BLaER1 (cell line): Measurements from ENCODE around the gene MARK2.
"Not testable (repeated sequence)": the region's sequence is repeated elsewhere in the genome, so short reads cannot be mapped to it uniquely, and the experiment has no call there.

Source experiments
- H3K27ac ChIP-seq: shearing (Covaris generic); formaldehyde crosslinking; 2 replicates; pipeline ENCODE4 v1.8.1; 2022
- H3K27me3 ChIP-seq: shearing (Covaris generic); formaldehyde crosslinking; 2 replicates; pipeline ENCODE4 v1.8.1; 2022
- H3K36me3 ChIP-seq: shearing (Covaris generic); formaldehyde crosslinking; 2 replicates; pipeline ENCODE4 v1.8.1; 2022
- H3K4me1 ChIP-seq: shearing (Covaris generic); formaldehyde crosslinking; 2 replicates; pipeline ENCODE4 v1.8.1; 2022
- H3K4me2 ChIP-seq: shearing (Covaris generic); formaldehyde crosslinking; 2 replicates; pipeline ENCODE4 v1.8.1; 2022
- H3K4me3 ChIP-seq: shearing (Covaris generic); formaldehyde crosslinking; 2 replicates; pipeline ENCODE4 v1.8.1; 2022
- H3K9ac ChIP-seq: shearing (Covaris generic); formaldehyde crosslinking; 2 replicates; pipeline ENCODE4 v1.8.1; 2022
- H3K9me3 ChIP-seq: shearing (Covaris generic); formaldehyde crosslinking; 2 replicates; pipeline ENCODE4 v1.8.1; 2022
- H4K20me1 ChIP-seq: shearing (Covaris generic); formaldehyde crosslinking; 2 replicates; pipeline ENCODE4 v1.8.1; 2022
- Cebpa-rat ChIP-seq: shearing (Covaris generic); IDR thresholded peaks from 2 replicates; pipeline ENCODE4 v1.8.1; 2022

Gene MARK2

DNA sequence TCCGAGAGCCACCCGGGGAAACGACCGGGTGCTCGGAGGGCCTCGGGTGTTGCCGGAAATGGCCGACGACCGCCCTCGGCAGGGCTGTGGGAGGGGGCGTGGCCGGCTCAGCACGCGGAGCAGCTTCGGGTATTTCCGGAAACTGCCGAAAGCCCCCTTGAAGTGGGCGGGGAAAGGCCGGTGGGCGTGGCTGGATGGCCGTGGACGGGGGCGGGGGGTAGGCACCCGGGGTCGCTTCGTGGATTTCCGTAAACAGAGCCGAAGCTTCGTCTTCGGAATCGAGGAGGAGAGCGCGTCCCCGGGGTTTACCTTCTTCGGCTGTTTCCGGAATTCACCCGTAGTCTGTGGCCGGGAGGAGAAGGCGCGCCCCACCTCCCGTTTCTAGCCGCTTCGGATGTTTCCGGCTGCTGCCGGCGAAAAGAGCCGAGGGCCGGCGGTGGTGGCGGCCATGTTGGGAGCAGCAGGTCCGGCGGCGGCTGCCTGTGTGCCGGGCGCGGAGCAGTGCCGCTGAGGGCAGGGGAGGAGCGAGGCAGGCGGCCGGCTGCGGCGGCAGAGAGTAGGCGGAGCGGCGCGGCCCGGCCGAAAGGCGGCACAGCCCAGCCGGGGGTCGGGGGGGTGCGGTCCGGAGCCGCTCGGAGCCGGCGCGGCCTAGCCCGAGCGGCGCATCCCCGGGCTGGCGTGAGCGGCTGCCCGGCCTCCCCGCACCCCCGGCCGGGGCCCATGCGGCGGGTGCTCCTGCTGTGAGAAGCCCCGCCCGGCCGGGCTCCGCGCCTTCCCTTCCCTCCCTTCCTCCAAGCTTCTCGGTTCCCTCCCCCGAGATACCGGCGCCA is at the start of gene MARK2:
TSS of gene MARK2 (plus strand) at position 433 of the 830 bp plus-strand sequence. CDS start at position 830, 397 bp downstream.
- H3K4me1 ChIP-seq, result peaks cover 68% of the 10 kb centered on the region
- H3K4me2 ChIP-seq, result peak within 1 kb of the TSS; percentile 93
- H3K27me3 ChIP-seq, result no peaks in the 10 kb centered on the region
- H3K9ac ChIP-seq, result peak within 1 kb of the TSS; percentile 97
- H4K20me1 ChIP-seq, result peaks cover 48% of the 10 kb centered on the region
- H3K4me3 ChIP-seq, result peak within 1 kb of the TSS; percentile 97
- H3K36me3 ChIP-seq, result peaks cover 15% of the 10 kb centered on the region
- TF ChIP-seq Cebpa-rat, result no peak
- peak within 1 kb of the TSS; percentile 95 for H3K27ac ChIP-seq
- no peaks in the 10 kb centered on the region for H3K9me3 ChIP-seq

- TF ChIP-seq Cebpa-rat, result no peak
- H4K20me1 ChIP-seq, result no peaks in the 10 kb centered on the region
- H3K27me3 ChIP-seq, result no peaks in the 10 kb centered on the region
- H3K27ac ChIP-seq, result no peak overlapping the region
- no peaks in the 10 kb centered on the region for H3K36me3 ChIP-seq
- no peak overlapping the region for H3K4me3 ChIP-seq
- peaks cover 16% of the 10 kb centered on the region; the same call in 1 of the 2 replicates for H3K4me1 ChIP-seq
- H3K4me2 ChIP-seq, result no peak overlapping the region
- no peak overlapping the region for H3K9ac ChIP-seq
- peaks cover 52% of the 10 kb centered on the region for H3K9me3 ChIP-seq
Measured at GRCh38 chr11:63791495-63792167, 47.3 kb upstream of the MARK2 start.

DNA sequence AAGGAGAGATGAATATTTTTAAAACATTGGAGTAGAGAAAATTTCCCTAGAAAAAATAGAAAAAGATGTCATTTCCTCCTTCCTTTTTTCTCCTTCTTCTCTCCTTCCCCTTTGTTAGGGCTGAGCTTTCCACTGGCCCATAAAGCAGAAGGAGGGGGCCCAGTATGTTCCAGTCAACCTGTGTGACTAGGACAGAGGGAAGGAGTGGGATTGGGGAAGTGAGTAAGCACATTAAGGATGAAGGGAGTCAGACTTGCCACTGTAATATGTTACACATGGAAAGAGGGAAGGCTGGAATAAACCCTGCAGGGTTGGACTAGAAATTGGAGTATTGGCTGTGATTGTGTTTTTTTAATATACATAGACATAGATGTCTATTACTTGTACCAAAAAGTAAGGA is 45.7 kb upstream of the MARK2 start:
- Histone ChIP-seq H3K27me3 (no peaks in the 10 kb centered on the region), H4K20me1 (no peaks in the 10 kb centered on the region), H3K4me1 (peaks cover 16% of the 10 kb centered on the region; the same call in 1 of the 2 replicates), H3K27ac (no peak overlapping the region), H3K4me2 (no peak overlapping the region), H3K4me3 (no peak overlapping the region), H3K9me3 (peaks cover 60% of the 10 kb centered on the region), H3K9ac (no peak overlapping the region), H3K36me3 (no peaks in the 10 kb centered on the region)
- TF ChIP-seq Cebpa-rat, result no peak

GRCh38 chr11:63795066-63795465 is 43.8 kb upstream of the MARK2 start:
- Histone ChIP-seq H3K27ac (no peak overlapping the region), H3K4me2 (peak overlapping the region; percentile 25), H4K20me1 (no peaks in the 10 kb centered on the region), H3K36me3 (no peaks in the 10 kb centered on the region), H3K27me3 (no peaks in the 10 kb centered on the region), H3K4me1 (peaks cover 13% of the 10 kb centered on the region; the same call in 1 of the 2 replicates), H3K4me3 (no peak overlapping the region), H3K9me3 (peaks cover 57% of the 10 kb centered on the region), H3K9ac (no peak overlapping the region)
- no peak for TF ChIP-seq Cebpa-rat

- Histone ChIP-seq H4K20me1 (no peaks in the 10 kb centered on the region), H3K27ac (no peak overlapping the region), H3K4me3 (no peak overlapping the region), H3K9ac (no peak overlapping the region), H3K4me2 (no peak overlapping the region), H3K27me3 (no peaks in the 10 kb centered on the region), H3K36me3 (no peaks in the 10 kb centered on the region), H3K4me1 (no peaks in the 10 kb centered on the region), H3K9me3 (peaks cover 12% of the 10 kb centered on the region)
- no peak for TF ChIP-seq Cebpa-rat
Measured at GRCh38 chr11:63800921-63801320, 38.0 kb upstream of the MARK2 start.

GRCh38 chr11:63802637-63803414 is 36.1 kb upstream of the MARK2 start:
- H3K27me3 ChIP-seq, result no peaks in the 10 kb centered on the region
- H3K36me3 ChIP-seq, result no peaks in the 10 kb centered on the region
- H3K27ac ChIP-seq, result no peak overlapping the region
- no peaks in the 10 kb centered on the region for H4K20me1 ChIP-seq
- H3K4me1 ChIP-seq, result no peaks in the 10 kb centered on the region
- no peak overlapping the region for H3K9ac ChIP-seq
- H3K4me3 ChIP-seq, result no peak overlapping the region
- H3K4me2 ChIP-seq, result no peak overlapping the region
- H3K9me3 ChIP-seq, result no peaks in the 10 kb centered on the region
- TF ChIP-seq Cebpa-rat, result no peak

DNA sequence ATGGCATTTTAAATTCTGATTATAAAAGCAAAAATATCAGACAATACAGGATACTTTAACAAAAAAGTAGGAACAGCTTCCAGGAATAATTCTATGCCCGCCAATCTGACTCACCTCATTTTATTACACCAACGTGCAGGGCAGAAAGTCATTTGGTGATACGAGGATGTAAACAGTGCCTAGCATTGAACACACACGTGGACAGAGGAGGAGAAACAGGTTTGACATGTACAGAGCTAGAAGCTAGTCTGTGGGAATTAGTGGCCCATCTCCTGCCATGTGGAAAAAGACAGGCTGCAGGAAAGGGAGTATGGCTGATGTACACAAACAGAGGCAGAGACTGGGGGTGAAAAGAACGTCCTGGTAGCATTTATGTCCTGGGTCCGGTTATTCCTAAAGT is 34.7 kb upstream of the MARK2 start:
- Histone ChIP-seq H3K4me1 (no peaks in the 10 kb centered on the region), H3K9ac (no peak overlapping the region), H3K9me3 (no peaks in the 10 kb centered on the region), H3K27me3 (no peaks in the 10 kb centered on the region), H3K4me3 (no peak overlapping the region), H3K4me2 (no peak overlapping the region), H3K36me3 (no peaks in the 10 kb centered on the region), H3K27ac (no peak overlapping the region), H4K20me1 (no peaks in the 10 kb centered on the region)
- TF ChIP-seq Cebpa-rat, result no peak

GRCh38 chr11:63805844-63806415 is 33.0 kb upstream of the MARK2 start:
- TF ChIP-seq Cebpa-rat, result no peak
- no peak overlapping the region for H3K27ac ChIP-seq

GRCh38 chr11:63810383-63810782 is 28.5 kb upstream of the MARK2 start:
- H3K9me3 ChIP-seq, H3K36me3 ChIP-seq, H3K4me3 ChIP-seq, H3K9ac ChIP-seq, H3K27ac ChIP-seq, H3K4me2 ChIP-seq, H3K27me3 ChIP-seq: not testable (repeated sequence)
- peaks cover 16% of the 10 kb centered on the region for H4K20me1 ChIP-seq
- peaks cover 26% of the 10 kb centered on the region for H3K4me1 ChIP-seq

More at GRCh38 chr11:63805844-63806415, 33.0 kb upstream of the MARK2 start:
- no peak overlapping the region for H3K4me2 ChIP-seq
- H3K27me3 ChIP-seq, result no peaks in the 10 kb centered on the region
- H3K9me3 ChIP-seq, result no peaks in the 10 kb centered on the region
- H4K20me1 ChIP-seq, result no peaks in the 10 kb centered on the region
- H3K4me3 ChIP-seq, result no peak overlapping the region
- H3K36me3 ChIP-seq, result no peaks in the 10 kb centered on the region
- no peak overlapping the region for H3K9ac ChIP-seq
- H3K4me1 ChIP-seq, result no peaks in the 10 kb centered on the region
